CD4-positive, alpha-beta T cell (primary cell): ENCODE results near the gene MYOF. TPM values are rescaled to one million over a fixed set of nuclear protein-coding genes. Genes with fewer than 3 reads are reported as not detected.
A peak's percentile ranks its signal among the peaks of the same experiment; 100 is the strongest.

Experiments used
- ATAC-seq: fragments of 200-7000 bp; cut with Tn5 transposase; one replicate; pipeline ENCODE4 v1.10.0; 2022; ENCODE audit warnings: mild to moderate bottlenecking; ENCODE audit not compliant: poor library complexity
- CTCF ChIA-PET: fragments of 350-600 bp; sonication (Branson Sonifier 250); formaldehyde crosslinking; loops from one replicate; lab custom pipeline; 2021; ENCODE audit warnings: antibody characterized with exemption, inconsistent platforms; lab: Charles Lee
- POLR2A ChIA-PET: fragments of 350-600 bp; sonication (Branson Sonifier 250); formaldehyde crosslinking; loops from one replicate; lab custom pipeline; 2021; ENCODE audit warnings: antibody characterized with exemption, inconsistent platforms; lab: Charles Lee
- DNase-seq, 14 experiments: peaks; one replicate each; pipeline ENCODE4 v3.0.0-alpha.2; 2013 to 2020; ENCODE audit warnings: mixed read lengths in 2 of 14
- H3K27ac ChIP-seq, 2 donors: one replicate each; pipeline versions ENCODE4 v1.5.1 to v1.7.0; 2013; ENCODE audit warnings: low read length in 2 of 2, low read depth in 1 of 2, mild to moderate bottlenecking in 1 of 2
- H3K27me3 ChIP-seq, 2 experiments: 1 replicate in 1 of 2; 2 replicates in 1 of 2; pipeline versions ENCODE4 v1.6.1 to v1.7.0; 2013; ENCODE audit warnings: low read length in 2 of 2, control low read depth in 1 of 2, mild to moderate bottlenecking in 1 of 2, moderate library complexity in 1 of 2; ENCODE audit not compliant: insufficient read depth in 2 of 2, control insufficient read depth in 1 of 2
- H3K36me3 ChIP-seq: one replicate; pipeline ENCODE4 v1.6.1; 2013; ENCODE audit warnings: low read length, control low read depth; ENCODE audit not compliant: insufficient read depth
- H3K4me1 ChIP-seq: one replicate; pipeline ENCODE4 v1.6.1; 2013; ENCODE audit warnings: low read length, control low read depth; ENCODE audit not compliant: insufficient read depth
- H3K4me3 ChIP-seq: one replicate; pipeline ENCODE4 v1.5.1; 2013; ENCODE audit warnings: mild to moderate bottlenecking, low read length, moderate library complexity
- H3K9me3 ChIP-seq, 2 experiments: 1 replicate in 1 of 2; 2 replicates in 1 of 2; pipeline versions ENCODE4 v1.6.1 to v1.7.0; 2013; ENCODE audit warnings: low read length in 2 of 2, mild to moderate bottlenecking in 2 of 2, control low read depth in 1 of 2, moderate library complexity in 1 of 2; ENCODE audit not compliant: control insufficient read depth in 1 of 2, insufficient read depth in 1 of 2
- H3K27ac Mint-ChIP-seq: one replicate; pipeline ENCODE4 v1.8.0; 2020; ENCODE audit warnings: mixed read lengths
- H3K27me3 Mint-ChIP-seq: one replicate; pipeline ENCODE4 v1.8.0; 2021; ENCODE audit warnings: mixed read lengths
- H3K36me3 Mint-ChIP-seq: one replicate; pipeline ENCODE4 v1.8.0; 2021; ENCODE audit warnings: low read depth, mixed read lengths
- H3K4me1 Mint-ChIP-seq: one replicate; pipeline ENCODE4 v1.8.0; 2021; ENCODE audit warnings: low read depth, mixed read lengths
- H3K4me3 Mint-ChIP-seq: one replicate; pipeline ENCODE4 v1.8.0; 2020; ENCODE audit warnings: mild to moderate bottlenecking, mixed read lengths
- H3K9me3 Mint-ChIP-seq: one replicate; pipeline ENCODE4 v1.8.0; 2020; ENCODE audit warnings: mixed read lengths
- intact Hi-C, 2 experiments: fragments of 100-400 bp; cut with DNase I in 1 of 2; cut with micrococcal nuclease in 1 of 2; formaldehyde crosslinking; loops; one replicate each; pipeline versions ENCODE4 v1.15.1 to v1.9.0; 2023 to 2025; cut with DNase I, micrococcal nuclease
- total RNA-seq, 174 experiments: library from RNA in 2 of 174; stranded (reverse) in 2 of 174; gene quantifications; one replicate each; pipeline ENCODE4 v1.2.3 and lab custom pipeline; 2021 to 2026
- TF ChIP-seq, protein P1 (sequence below): fragments of 200-600 bp; IDR thresholded peaks from one replicate; pipeline ENCODE4 v1.8.0; 2022; ENCODE audit warnings: antibody characterized with exemption, mild to moderate bottlenecking

MYOF gene
- total RNA-seq, 2 experiments from 2014 or later, result 0.14 to 0.27 TPM

DNA sequence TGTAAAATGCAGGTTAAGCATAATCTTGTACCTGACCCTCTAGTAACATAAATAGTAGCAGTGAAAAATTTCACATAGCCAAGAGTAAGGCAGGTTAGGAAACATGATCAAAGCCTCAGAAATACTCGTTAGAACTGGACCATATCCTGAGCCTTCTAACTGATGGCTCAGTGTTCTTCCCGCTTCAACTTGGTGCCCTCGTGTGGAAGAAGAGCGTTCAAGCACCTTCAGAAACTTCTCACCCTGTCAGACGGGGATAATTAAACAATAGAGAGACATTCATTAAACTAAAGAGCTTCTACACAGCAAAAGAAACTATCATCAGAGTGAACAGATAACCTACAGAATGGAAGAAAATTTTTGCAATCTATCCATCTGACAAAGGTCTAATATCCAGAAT lies 124.5 kb downstream of the MYOF start:
- no peak overlapping the region for H3K4me3 ChIP-seq
- ATAC-seq, result peak; percentile 41
- Mint-ChIP-seq H3K9me3 (no peaks in the 10 kb centered on the region), H3K27ac (no peak overlapping the region), H3K36me3 (no peaks in the 10 kb centered on the region), H3K27me3 (peaks cover 20% of the 10 kb centered on the region), H3K4me3 (no peak overlapping the region), H3K4me1 (no peaks in the 10 kb centered on the region)
- intact Hi-C loops, result no loop called here
- no peaks in the 10 kb centered on the region for H3K4me1 ChIP-seq
- H3K27ac ChIP-seq, result no peak overlapping the region
- ChIA-PET CTCF (interaction anchor here (0.7 to 1.1 kb wide), 2 partner anchors 100 to 238 kb away, joined by 3 read pairs; no protein-coding TSS in a partner anchor), POLR2A (interaction anchor here (0.9 kb wide), 1 partner anchor 11 kb away, joined by 3 read pairs; no protein-coding TSS in a partner anchor)
- peaks cover 0 to 5% of the 10 kb centered on the region in 2 experiments for H3K27me3 ChIP-seq
- H3K36me3 ChIP-seq, result no peaks in the 10 kb centered on the region
- peak in 4 of 14 experiments; percentile 13 to 48 (median 39) for DNase-seq
- H3K9me3 ChIP-seq, result no peaks in the 10 kb centered on the region
- TF ChIP-seq, protein P1, sequence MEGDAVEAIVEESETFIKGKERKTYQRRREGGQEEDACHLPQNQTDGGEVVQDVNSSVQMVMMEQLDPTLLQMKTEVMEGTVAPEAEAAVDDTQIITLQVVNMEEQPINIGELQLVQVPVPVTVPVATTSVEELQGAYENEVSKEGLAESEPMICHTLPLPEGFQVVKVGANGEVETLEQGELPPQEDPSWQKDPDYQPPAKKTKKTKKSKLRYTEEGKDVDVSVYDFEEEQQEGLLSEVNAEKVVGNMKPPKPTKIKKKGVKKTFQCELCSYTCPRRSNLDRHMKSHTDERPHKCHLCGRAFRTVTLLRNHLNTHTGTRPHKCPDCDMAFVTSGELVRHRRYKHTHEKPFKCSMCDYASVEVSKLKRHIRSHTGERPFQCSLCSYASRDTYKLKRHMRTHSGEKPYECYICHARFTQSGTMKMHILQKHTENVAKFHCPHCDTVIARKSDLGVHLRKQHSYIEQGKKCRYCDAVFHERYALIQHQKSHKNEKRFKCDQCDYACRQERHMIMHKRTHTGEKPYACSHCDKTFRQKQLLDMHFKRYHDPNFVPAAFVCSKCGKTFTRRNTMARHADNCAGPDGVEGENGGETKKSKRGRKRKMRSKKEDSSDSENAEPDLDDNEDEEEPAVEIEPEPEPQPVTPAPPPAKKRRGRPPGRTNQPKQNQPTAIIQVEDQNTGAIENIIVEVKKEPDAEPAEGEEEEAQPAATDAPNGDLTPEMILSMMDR, result no peak

DNA sequence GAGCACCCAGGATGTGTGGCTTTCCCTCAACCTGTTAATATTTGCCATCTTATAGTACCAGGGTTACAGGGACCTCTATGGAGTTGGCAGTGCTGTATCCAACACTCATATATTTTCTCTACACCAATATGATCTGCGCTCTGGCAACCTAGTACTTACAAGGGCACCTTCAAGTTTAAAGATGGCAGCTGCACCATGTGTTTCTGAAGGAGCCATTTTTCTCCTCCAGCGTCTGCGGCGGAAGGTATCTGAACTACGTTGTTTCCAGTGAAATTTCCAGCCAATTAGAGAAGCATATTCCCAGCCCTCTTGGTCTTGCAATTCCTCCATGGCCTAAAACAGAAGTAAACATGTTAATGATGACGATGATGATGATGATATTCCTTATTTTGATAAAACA lies 125.6 kb downstream of the MYOF start:
- TF ChIP-seq, protein P1, result no peak
- ATAC-seq, result no peak
- intact Hi-C loops, result no loop called here
- H3K4me1 Mint-ChIP-seq, result no peaks in the 10 kb centered on the region
- Histone ChIP-seq H3K9me3 (no peaks in the 10 kb centered on the region), H3K4me1 (no peaks in the 10 kb centered on the region), H3K27me3 (peaks cover 0 to 5% of the 10 kb centered on the region in 2 experiments), H3K36me3 (no peaks in the 10 kb centered on the region), H3K4me3 (no peak overlapping the region), H3K27ac (no peak overlapping the region)
- H3K27me3 Mint-ChIP-seq, result peaks cover 25% of the 10 kb centered on the region
- CTCF ChIA-PET, result no interaction called here
- no peak for DNase-seq
- POLR2A ChIA-PET, result interaction anchor here (0.9 kb wide), 1 partner anchor 12 kb away, joined by 3 read pairs; no protein-coding TSS in a partner anchor
- no peaks in the 10 kb centered on the region for H3K9me3 Mint-ChIP-seq
- no peaks in the 10 kb centered on the region for H3K36me3 Mint-ChIP-seq
- no peak overlapping the region for H3K27ac Mint-ChIP-seq
- H3K4me3 Mint-ChIP-seq, result no peak overlapping the region

GRCh38 chr10:93352638-93353383 lies 129.3 kb downstream of the MYOF start:
- H3K27me3 Mint-ChIP-seq, result peaks cover 30% of the 10 kb centered on the region
- Histone ChIP-seq H3K4me1 (no peaks in the 10 kb centered on the region), H3K4me3 (no peak overlapping the region), H3K27ac (no peak overlapping the region), H3K9me3 (no peaks in the 10 kb centered on the region), H3K36me3 (no peaks in the 10 kb centered on the region), H3K27me3 (peaks cover 0 to 5% of the 10 kb centered on the region in 2 experiments)
- H3K27ac Mint-ChIP-seq, result no peak overlapping the region
- DNase-seq (peak in 3 of 14 experiments; percentile 47 to 58 (median 50)), ATAC-seq (no peak)
- ChIA-PET CTCF (interaction anchor here (0.5 to 1.3 kb wide), 4 partner anchors 38 to 467 kb away, joined by 3 to 5 read pairs (median 3); no protein-coding TSS in a partner anchor), POLR2A (interaction anchor here (1.3 kb wide), 1 partner anchor 388 kb away, joined by 3 read pairs; no protein-coding TSS in a partner anchor)
- TF ChIP-seq, protein P1, result peak; percentile 85
- no peak overlapping the region for H3K4me3 Mint-ChIP-seq
- H3K36me3 Mint-ChIP-seq, result no peaks in the 10 kb centered on the region
- no peaks in the 10 kb centered on the region for H3K9me3 Mint-ChIP-seq
- intact Hi-C loops, result loop anchor here (1.0 to 5.0 kb wide), 7 partner anchors 237 to 510 kb away; no protein-coding TSS in a partner anchor
- no peaks in the 10 kb centered on the region for H3K4me1 Mint-ChIP-seq
